OCI-LY7 (cell line): ENCODE measurements around the gene TMPRSS2.

Experiments
- EZH2phosphoT487 ChIP-seq: fragments of 200-600 bp; sonication (generic); IDR thresholded peaks from 2 replicates; pipeline ENCODE4 v1.6.1; 2018; ENCODE audit warnings: low read depth, borderline replicate concordance, mild to moderate bottlenecking, mixed run types, antibody characterized with exemption, low read length, moderate library complexity, mixed read lengths
- TF ChIP-seq, protein P1 (sequence below): fragments of 200-600 bp; sonication (generic); conservative IDR thresholded peaks from 2 replicates; pipeline ENCODE4 v1.5.1; 2014; ENCODE audit warnings: mild to moderate bottlenecking, antibody characterized with exemption, low read length, moderate library complexity, mixed read lengths

- TF ChIP-seq, protein P1, sequence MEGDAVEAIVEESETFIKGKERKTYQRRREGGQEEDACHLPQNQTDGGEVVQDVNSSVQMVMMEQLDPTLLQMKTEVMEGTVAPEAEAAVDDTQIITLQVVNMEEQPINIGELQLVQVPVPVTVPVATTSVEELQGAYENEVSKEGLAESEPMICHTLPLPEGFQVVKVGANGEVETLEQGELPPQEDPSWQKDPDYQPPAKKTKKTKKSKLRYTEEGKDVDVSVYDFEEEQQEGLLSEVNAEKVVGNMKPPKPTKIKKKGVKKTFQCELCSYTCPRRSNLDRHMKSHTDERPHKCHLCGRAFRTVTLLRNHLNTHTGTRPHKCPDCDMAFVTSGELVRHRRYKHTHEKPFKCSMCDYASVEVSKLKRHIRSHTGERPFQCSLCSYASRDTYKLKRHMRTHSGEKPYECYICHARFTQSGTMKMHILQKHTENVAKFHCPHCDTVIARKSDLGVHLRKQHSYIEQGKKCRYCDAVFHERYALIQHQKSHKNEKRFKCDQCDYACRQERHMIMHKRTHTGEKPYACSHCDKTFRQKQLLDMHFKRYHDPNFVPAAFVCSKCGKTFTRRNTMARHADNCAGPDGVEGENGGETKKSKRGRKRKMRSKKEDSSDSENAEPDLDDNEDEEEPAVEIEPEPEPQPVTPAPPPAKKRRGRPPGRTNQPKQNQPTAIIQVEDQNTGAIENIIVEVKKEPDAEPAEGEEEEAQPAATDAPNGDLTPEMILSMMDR = no peak
- TF ChIP-seq EZH2phosphoT487 = no peak
Measured at GRCh38 chr21:41418956-41419680, 88.8 kb downstream of the TMPRSS2 start.
